Skeletal muscle tissue (tissue), 5 donors: Measurements from ENCODE around the gene ZBTB26. TPM values are rescaled to one million over a fixed set of nuclear protein-coding genes. Genes with fewer than 3 reads are reported as not detected.
"Not testable (repeated sequence)": the region's sequence is repeated elsewhere in the genome, so short reads cannot be mapped to it uniquely, and the experiment has no call there.

ENCODE experiments used
- H3K27ac ChIP-seq: one replicate; pipeline ENCODE4 v1.7.0; 2013; ENCODE audit warnings: mild to moderate bottlenecking, low read depth, low read length, inconsistent platforms
- H3K27me3 ChIP-seq, 3 donors: one replicate each; pipeline ENCODE4 v1.7.0; 2013; ENCODE audit warnings: low read length in 3 of 3; ENCODE audit not compliant: control insufficient read depth in 3 of 3, insufficient read depth in 3 of 3
- H3K36me3 ChIP-seq, 3 donors: one replicate each; pipeline ENCODE4 v1.7.0; 2013; ENCODE audit warnings: low read length in 3 of 3; ENCODE audit not compliant: control insufficient read depth in 3 of 3, insufficient read depth in 3 of 3
- H3K4me1 ChIP-seq, 3 donors: one replicate each; pipeline ENCODE4 v1.7.0; 2013; ENCODE audit warnings: low read length in 3 of 3, mild to moderate bottlenecking in 3 of 3; ENCODE audit not compliant: control insufficient read depth in 3 of 3, insufficient read depth in 3 of 3
- H3K4me3 ChIP-seq, 3 donors: one replicate each; pipeline ENCODE4 v1.7.0; 2013; ENCODE audit warnings: low read length in 3 of 3
- H3K9ac ChIP-seq, 3 donors: one replicate each; pipeline ENCODE4 v1.7.0; 2013; ENCODE audit warnings: low read length in 3 of 3, mild to moderate bottlenecking in 3 of 3, moderate library complexity in 2 of 3, low read depth in 1 of 3
- H3K9me3 ChIP-seq, 3 donors: one replicate each; pipeline ENCODE4 v1.7.0; 2013; ENCODE audit warnings: low read length in 3 of 3; ENCODE audit not compliant: control insufficient read depth in 3 of 3
- small RNA-seq: library from RNA; depleted of rRNA; stranded (forward); fragments of <200 nt; gene quantifications from one replicate; pipeline ENCODE3, GENCODE V24; 2014
- total RNA-seq: library from RNA; depleted of rRNA; stranded (reverse); fragments of >200 nt; gene quantifications from one replicate; pipeline ENCODE4 v1.2.3, GENCODE V29; 2014
- donor health status: Osteomylitis.

The ZBTB26 gene
- total RNA-seq, 1 donor from 2014 or later: 3.7 TPM

DNA sequence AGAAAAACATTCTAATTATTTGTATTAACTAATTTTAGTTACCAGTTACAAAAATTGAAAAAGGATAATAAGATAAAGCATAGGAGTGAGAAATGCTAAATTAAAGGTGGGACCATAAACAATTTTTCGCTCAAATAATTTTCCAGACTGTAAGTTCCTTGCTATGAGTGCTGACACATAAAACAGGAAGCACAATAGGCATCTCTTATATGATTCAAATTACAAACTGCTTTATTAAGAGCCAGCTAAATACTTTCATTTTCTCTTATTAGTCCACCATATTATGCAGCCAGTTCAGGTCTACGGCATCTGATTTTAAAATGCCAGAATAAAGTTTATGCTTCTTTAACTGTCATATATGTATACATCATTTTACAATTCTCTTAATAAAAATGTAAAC lies 30.5 kb downstream of the ZBTB26 start:
- Histone ChIP-seq H3K4me1 (peaks cover 5 to 24% (median 12%) of the 10 kb centered on the region in 3 donors), H3K36me3 (peaks cover 0 to 4% (median 2%) of the 10 kb centered on the region in 3 donors), H3K9me3 (no peaks in the 10 kb centered on the region), H3K27ac (no peak overlapping the region), H3K4me3 (no peak overlapping the region), H3K9ac (no peak overlapping the region), H3K27me3 (no peaks in the 10 kb centered on the region)

DNA sequence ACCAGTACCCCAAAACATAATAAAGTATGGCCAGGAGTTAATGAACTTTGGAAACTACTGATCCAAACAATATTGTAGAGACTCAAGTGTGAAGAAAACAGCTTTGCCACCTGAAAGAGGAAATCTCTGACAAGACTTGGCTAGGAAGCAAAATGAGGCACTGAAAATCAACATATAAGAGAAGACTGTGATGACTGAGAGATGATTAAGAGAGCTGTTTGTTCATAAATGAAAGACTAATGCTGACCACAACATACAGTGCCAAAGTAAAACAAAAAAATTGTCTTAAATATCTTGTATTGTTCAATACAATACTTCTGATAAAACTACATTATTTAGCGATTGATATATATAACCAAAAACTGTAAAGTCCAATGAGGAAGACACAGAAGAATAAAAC lies 33.3 kb downstream of the ZBTB26 start:
- H3K27me3 ChIP-seq: no peaks in the 10 kb centered on the region
- no peaks in the 10 kb centered on the region for H3K9me3 ChIP-seq
- H3K9ac ChIP-seq: no peak overlapping the region
- H3K27ac ChIP-seq: no peak overlapping the region
- peaks cover 5 to 8% (median 7%) of the 10 kb centered on the region in 3 donors for H3K36me3 ChIP-seq
- H3K4me3 ChIP-seq: no peak overlapping the region
- H3K4me1 ChIP-seq: peaks cover 0 to 8% (median under 1%) of the 10 kb centered on the region in 3 donors

DNA sequence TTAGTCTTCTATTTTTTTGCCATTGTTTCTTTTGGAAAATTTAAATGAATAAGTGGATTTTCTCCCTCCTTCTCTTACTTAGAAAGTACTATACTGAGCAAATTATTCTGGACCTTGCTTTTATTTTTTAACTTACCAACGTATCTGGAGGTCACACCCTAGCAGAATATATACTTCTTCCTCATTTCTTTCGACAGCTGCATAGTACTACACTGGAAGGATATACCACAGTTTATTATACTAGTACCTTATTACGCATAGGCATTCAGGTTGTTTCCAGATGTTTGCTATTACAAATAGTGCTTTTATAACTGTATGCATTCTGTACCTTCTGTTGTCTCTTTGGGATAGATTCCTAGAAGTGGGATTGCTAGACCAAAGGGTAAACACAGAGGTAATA lies 42.8 kb downstream of the ZBTB26 start:
- H3K9me3 ChIP-seq: no peaks in the 10 kb centered on the region
- H3K4me3 ChIP-seq: no peak overlapping the region
- H3K4me1 ChIP-seq: no peaks in the 10 kb centered on the region
- H3K27ac ChIP-seq: no peak overlapping the region
- no peaks in the 10 kb centered on the region for H3K27me3 ChIP-seq
- no peak overlapping the region for H3K9ac ChIP-seq
- peaks cover 12 to 43% (median 29%) of the 10 kb centered on the region in 3 donors for H3K36me3 ChIP-seq

DNA sequence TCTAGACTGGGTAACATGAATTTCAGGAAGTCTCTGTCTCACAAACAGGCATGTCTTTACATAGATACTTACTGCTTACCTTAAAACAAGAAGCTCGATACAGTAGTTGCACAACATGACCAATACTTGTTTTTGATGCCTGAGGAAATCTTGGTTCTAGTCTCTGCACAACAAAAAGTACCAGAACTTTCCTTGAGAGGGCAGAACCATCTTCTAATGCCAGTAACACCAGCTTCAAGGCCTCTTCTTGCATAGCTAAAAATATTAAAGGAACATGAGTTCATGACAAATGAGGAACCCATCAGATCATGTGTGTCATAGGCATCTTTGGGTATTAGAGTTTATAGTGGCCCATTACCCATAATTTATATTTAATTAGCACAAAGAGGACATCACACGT lies 48.2 kb downstream of the ZBTB26 start:
- Histone ChIP-seq H3K27me3 (no peaks in the 10 kb centered on the region), H3K4me1 (no peaks in the 10 kb centered on the region), H3K36me3 (peaks cover 21 to 46% (median 43%) of the 10 kb centered on the region in 3 donors), H3K4me3 (no peak overlapping the region), H3K27ac (no peak overlapping the region), H3K9ac (no peak overlapping the region), H3K9me3 (no peaks in the 10 kb centered on the region)

DNA sequence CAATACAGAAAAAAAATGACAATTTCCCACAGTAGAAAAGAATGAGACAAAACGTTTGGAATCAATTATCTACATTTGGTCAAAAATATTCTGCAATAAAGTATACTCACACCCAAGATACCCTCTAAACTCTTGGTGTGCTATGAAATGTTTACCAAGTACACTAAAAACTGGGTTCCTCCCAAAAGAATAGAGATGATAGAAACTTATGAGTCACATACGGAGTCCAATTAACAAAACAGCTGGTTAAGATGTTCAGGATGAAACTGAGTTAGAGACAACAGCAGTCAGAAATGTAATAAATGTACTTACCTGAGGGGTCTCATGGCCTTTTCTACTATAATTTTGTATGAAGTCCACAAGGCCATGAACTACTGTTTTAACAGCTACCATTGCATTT lies 51.9 kb downstream of the ZBTB26 start:
- Histone ChIP-seq H3K4me1 (no peaks in the 10 kb centered on the region), H3K27ac (no peak overlapping the region), H3K9ac (no peak overlapping the region), H3K9me3 (no peaks in the 10 kb centered on the region), H3K4me3 (no peak overlapping the region), H3K36me3 (peaks cover 33 to 66% (median 64%) of the 10 kb centered on the region in 3 donors), H3K27me3 (no peaks in the 10 kb centered on the region)

DNA sequence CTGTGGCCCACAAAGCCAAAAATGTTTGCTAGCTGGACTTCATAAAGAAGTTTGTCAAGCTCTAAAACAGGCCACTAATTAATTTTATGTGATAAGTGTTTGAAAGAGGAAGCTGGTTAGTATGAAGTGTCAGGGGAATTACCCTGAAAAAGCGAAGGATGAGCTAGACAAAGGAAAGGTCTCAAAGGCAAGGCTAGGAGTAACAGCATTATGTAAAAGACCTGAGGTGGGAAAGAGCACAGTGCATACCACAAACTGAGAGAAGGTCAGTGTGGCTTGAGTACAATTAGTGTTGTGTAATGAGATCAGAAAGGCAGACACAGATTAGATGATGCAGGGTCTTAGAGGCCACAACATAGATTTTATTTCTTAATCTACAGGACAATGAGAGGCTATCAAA lies 55.8 kb downstream of the ZBTB26 start:
- H3K4me3 ChIP-seq: no peak overlapping the region

DNA sequence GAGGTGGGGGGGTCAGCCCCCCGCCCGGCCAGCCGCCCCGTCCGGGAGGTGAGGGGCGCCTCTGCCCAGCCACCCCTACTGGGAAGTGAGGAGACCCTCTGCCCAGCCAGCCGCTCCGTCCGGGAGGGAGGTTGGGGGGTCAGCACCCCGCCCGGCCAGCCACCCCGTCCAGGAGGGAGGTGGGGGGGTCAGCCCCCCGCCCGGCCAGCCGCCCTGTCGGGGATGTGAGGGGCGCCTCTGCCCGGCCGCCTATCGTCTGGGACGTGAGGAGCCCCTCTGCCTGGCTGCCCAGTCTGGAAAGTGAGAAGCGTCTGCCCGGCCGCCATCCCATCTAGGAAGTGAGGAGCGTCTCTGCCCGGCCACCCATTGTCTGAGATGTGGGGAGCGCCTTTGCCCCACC lies 64.0 kb downstream of the ZBTB26 start:
- peaks cover 4 to 16% (median 14%) of the 10 kb centered on the region in 3 donors for H3K36me3 ChIP-seq
- H3K9ac ChIP-seq, H3K27me3 ChIP-seq, H3K4me1 ChIP-seq, H3K9me3 ChIP-seq, H3K27ac ChIP-seq, H3K4me3 ChIP-seq: not testable (repeated sequence)

More for the DNA sequence above, 55.8 kb downstream of the ZBTB26 start:
- no peak overlapping the region for H3K27ac ChIP-seq
- H3K36me3 ChIP-seq: peaks cover 23 to 55% (median 46%) of the 10 kb centered on the region in 3 donors
- no peaks in the 10 kb centered on the region for H3K27me3 ChIP-seq
- H3K4me1 ChIP-seq: no peaks in the 10 kb centered on the region
- no peaks in the 10 kb centered on the region for H3K9me3 ChIP-seq
- no peak overlapping the region for H3K9ac ChIP-seq

DNA sequence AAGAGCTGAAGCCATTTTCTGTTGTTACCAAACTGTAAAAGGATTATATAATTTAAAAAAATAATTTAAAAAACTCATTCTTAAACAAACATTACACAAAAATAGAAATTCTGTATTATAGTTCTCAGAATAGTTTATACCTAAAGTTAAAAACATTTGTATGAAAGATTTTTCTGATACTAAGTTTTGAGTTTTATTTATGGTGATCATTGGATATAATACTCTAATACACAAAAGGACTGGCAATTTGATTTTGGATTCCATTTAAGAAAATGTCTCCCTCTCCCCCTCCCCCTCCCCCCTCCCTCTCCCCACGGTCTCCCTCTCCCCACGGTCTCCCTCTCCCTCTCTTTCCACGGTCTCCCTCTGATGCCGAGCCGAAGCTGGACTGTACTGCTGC lies 65.2 kb downstream of the ZBTB26 start:
- Histone ChIP-seq H3K4me3 (no peak overlapping the region), H3K27ac (no peak overlapping the region), H3K4me1 (no peaks in the 10 kb centered on the region), H3K9ac (no peak overlapping the region), H3K27me3 (no peaks in the 10 kb centered on the region), H3K9me3 (no peaks in the 10 kb centered on the region), H3K36me3 (peaks cover 2 to 18% (median 13%) of the 10 kb centered on the region in 3 donors)

Small RNA genes lying within 50 kb of the gene (small RNA-seq; reads per million reads assigned to genes)
- gene RNY1P15 (not detected), gene SNORD90 (1,500 reads per million, percentile 99 among the genes with 10 or more reads in this experiment)

Other genes with a start within 250 kb of the ZBTB26 start
- not detected for gene OR1L4, start 207.5 kb downstream of the ZBTB26 start, total RNA-seq
- gene OR1L6, start 189.2 kb downstream of the ZBTB26 start, total RNA-seq: not detected
- not detected for gene OR5C1, start 142.6 kb downstream of the ZBTB26 start, total RNA-seq
- not detected for gene OR1K1, start 131.4 kb downstream of the ZBTB26 start, total RNA-seq
- gene PDCL, start 102.9 kb downstream of the ZBTB26 start, total RNA-seq: 23.5 TPM
- gene RC3H2, start 26.2 kb downstream of the ZBTB26 start, total RNA-seq: 35.5 TPM
- gene ZBTB6, start 18.2 kb downstream of the ZBTB26 start, total RNA-seq: 20.4 TPM
- gene RABGAP1, start 9.5 kb upstream of the ZBTB26 start, total RNA-seq: 55.8 TPM
- gene GPR21, start 102.2 kb upstream of the ZBTB26 start, total RNA-seq: 3.1 TPM